Naive thymus-derived CD4-positive, alpha-beta T cell (primary cell): ENCODE measurements around the gene DNAJC5. TPM values are rescaled to one million over a fixed set of nuclear protein-coding genes. Genes with fewer than 3 reads are reported as not detected.
"Not testable (repeated sequence)": the region's sequence is repeated elsewhere in the genome, so short reads cannot be mapped to it uniquely, and the experiment has no call there.

ENCODE experiments used
- ATAC-seq: fragments of 150-1000 bp; cut with Tn5 transposase; 2 replicates; pipeline ENCODE4 v1.10.0; 2021; ENCODE audit warnings: mild to moderate bottlenecking, moderate library complexity
- CTCF ChIA-PET: fragments of 350-600 bp; sonication (Branson Sonifier 250); formaldehyde crosslinking; loops from one replicate; lab custom pipeline; 2021; ENCODE audit warnings: antibody characterized with exemption; lab: Charles Lee
- POLR2A ChIA-PET: fragments of 350-600 bp; sonication (Branson Sonifier 250); formaldehyde crosslinking; loops from one replicate; lab custom pipeline; 2021; ENCODE audit warnings: antibody characterized with exemption, inconsistent platforms; lab: Charles Lee
- DNase-seq, 9 donors: peaks; one replicate each; pipeline versions ENCODE4 v3.0.0 to v3.0.0-alpha.2; 2020 to 2022; ENCODE audit warnings: mixed read lengths in 1 of 9
- H3K27ac ChIP-seq: one replicate; pipeline ENCODE4 v1.7.0; 2013; ENCODE audit warnings: mild to moderate bottlenecking, low read depth, low read length, moderate library complexity
- H3K27me3 ChIP-seq, 2 donors: one replicate each; pipeline ENCODE4 v1.7.0; 2013; ENCODE audit warnings: low read length in 2 of 2, mild to moderate bottlenecking in 2 of 2, moderate library complexity in 2 of 2; ENCODE audit not compliant: control insufficient read depth in 2 of 2, insufficient read depth in 2 of 2
- H3K36me3 ChIP-seq, 3 experiments: 1 replicate in 2 of 3; 2 replicates in 1 of 3; pipeline ENCODE4 v1.7.0; 2013; ENCODE audit warnings: low read length in 3 of 3, mild to moderate bottlenecking in 3 of 3, moderate library complexity in 1 of 3; ENCODE audit not compliant: insufficient read depth in 3 of 3, control insufficient read depth in 2 of 3
- H3K4me1 ChIP-seq, 2 donors: one replicate each; pipeline ENCODE4 v1.7.0; 2013; ENCODE audit warnings: low read length in 2 of 2, mild to moderate bottlenecking in 2 of 2, moderate library complexity in 1 of 2; ENCODE audit not compliant: control insufficient read depth in 2 of 2, insufficient read depth in 2 of 2
- H3K4me3 ChIP-seq: 2 replicates; pipeline ENCODE4 v1.7.0; 2013; ENCODE audit warnings: mild to moderate bottlenecking, low read length
- H3K9me3 ChIP-seq, 3 experiments: 1 replicate in 2 of 3; 2 replicates in 1 of 3; pipeline ENCODE4 v1.7.0; 2013; ENCODE audit warnings: low read length in 3 of 3; ENCODE audit not compliant: control insufficient read depth in 2 of 3
- H3K27ac Mint-ChIP-seq, 9 donors: one replicate each; pipeline ENCODE4 v1.8.0; 2020 to 2022; ENCODE audit warnings: mixed read lengths in 9 of 9, mild to moderate bottlenecking in 8 of 9, moderate library complexity in 5 of 9, inconsistent platforms in 2 of 9
- H3K27me3 Mint-ChIP-seq, 5 donors: one replicate each; pipeline ENCODE4 v1.8.0; 2021 to 2022; ENCODE audit warnings: mixed read lengths in 5 of 5, mild to moderate bottlenecking in 1 of 5
- H3K36me3 Mint-ChIP-seq, 5 donors: one replicate each; pipeline ENCODE4 v1.8.0; 2020 to 2022; ENCODE audit warnings: mixed read lengths in 5 of 5, mild to moderate bottlenecking in 3 of 5, inconsistent platforms in 1 of 5
- H3K4me1 Mint-ChIP-seq, 7 donors: one replicate each; pipeline ENCODE4 v1.8.0; 2020 to 2022; ENCODE audit warnings: mixed read lengths in 7 of 7, mild to moderate bottlenecking in 3 of 7, inconsistent platforms in 1 of 7
- H3K4me3 Mint-ChIP-seq, 10 donors: one replicate each; pipeline ENCODE4 v1.8.0; 2020 to 2022; ENCODE audit warnings: mild to moderate bottlenecking in 10 of 10, mixed read lengths in 10 of 10, moderate library complexity in 6 of 10, inconsistent platforms in 2 of 10
- H3K9me3 Mint-ChIP-seq, 11 donors: one replicate each; pipeline ENCODE4 v1.8.0; 2020 to 2022; ENCODE audit warnings: mixed read lengths in 11 of 11, mild to moderate bottlenecking in 4 of 11, inconsistent platforms in 1 of 11, moderate library complexity in 1 of 11
- intact Hi-C, 2 donors: fragments of 100-400 bp; cut with micrococcal nuclease; formaldehyde crosslinking; loops; one replicate each; pipeline ENCODE4 v1.15.1; 2023
- polyA plus RNA-seq, 2 donors: library from polyadenylated mRNA; unstranded; fragments of 300-500 nt; fragmentation: Illumina TruSeq; gene quantifications; one replicate each; pipeline ENCODE4 v1.2.3, GENCODE V29; 2021
- total RNA-seq, 6 experiments: library from RNA in 5 of 6; stranded (reverse) in 5 of 6; gene quantifications; 1 replicate in 5 of 6; 2 replicates in 1 of 6; pipeline ENCODE4 v1.2.3 and lab custom pipeline; 2021 to 2026

Gene DNAJC5
- total and polyA plus RNA-seq, 7 experiments from 2014 or later: 7.5 to 56.8 (median 45.4) TPM

- Histone ChIP-seq H3K4me3 (no peak overlapping the region), H3K27ac (no peak overlapping the region), H3K36me3 (peaks cover 0 to 19% (median 0%) of the 10 kb centered on the region in 3 experiments), H3K4me1 (peaks cover 11 to 27% of the 10 kb centered on the region in 2 donors), H3K27me3 (no peaks in the 10 kb centered on the region), H3K9me3 (no peaks in the 10 kb centered on the region)
- ChIA-PET POLR2A (interaction anchor here (0.8 to 1.4 kb wide), 2 partner anchors 14 to 356 kb away, joined by 3 to 4 read pairs; no protein-coding TSS in a partner anchor), CTCF (interaction anchor here (0.7 to 1.8 kb wide), 10 partner anchors 10 to 433 kb away, joined by 3 to 8 read pairs (median 4); partner anchors contain the start of genes OPRL1 and UCKL1)
- Mint-ChIP-seq H3K27ac (peak overlapping the region in 7 of 9 donors; percentile 2 to 82 (median 41)), H3K4me3 (peak overlapping the region in 4 of 10 donors; percentile 6 to 91 (median 56)), H3K9me3 (no peaks in the 10 kb centered on the region), H3K36me3 (peaks cover 0 to 30% (median 3%) of the 10 kb centered on the region in 5 donors), H3K4me1 (peaks cover 25 to 61% (median 53%) of the 10 kb centered on the region in 7 donors), H3K27me3 (peaks cover 0 to 2% (median 0%) of the 10 kb centered on the region in 5 donors)
- DNase-seq (no peak), ATAC-seq (no peak)
- intact Hi-C loops: loop anchor here (1.0 to 5.0 kb wide), 6 partner anchors 63 to 700 kb away; partner anchors contain the start of genes ARFRP1 (in 2 of the 2), ARFGAP1 (in 1 of the 2), PTK6 (in 1 of the 2) and ZGPAT (in 1 of the 2)
These were observed 77.6 kb downstream of the DNAJC5 start for GRCh38 chr20:63972312-63973159.

- Histone ChIP-seq H3K27me3 (no peaks in the 10 kb centered on the region), H3K4me3 (no peak overlapping the region), H3K4me1 (peaks cover 17 to 33% of the 10 kb centered on the region in 2 donors), H3K36me3 (peaks cover 0 to 14% (median 0%) of the 10 kb centered on the region in 3 experiments), H3K27ac (no peak overlapping the region), H3K9me3 (no peaks in the 10 kb centered on the region)
- intact Hi-C loops: loop anchor here (1.0 to 5.0 kb wide), 6 partner anchors 64 to 701 kb away; partner anchors contain the start of genes ARFRP1 (in 2 of the 2), ARFGAP1 (in 1 of the 2), PTK6 (in 1 of the 2) and ZGPAT (in 1 of the 2)
- Mint-ChIP-seq H3K36me3 (peaks cover 0 to 25% (median 3%) of the 10 kb centered on the region in 5 donors), H3K27ac (peak overlapping the region in 7 of 9 donors; percentile 2 to 88 (median 38)), H3K4me3 (peak overlapping the region in 1 of 10 donors; percentile 21), H3K4me1 (peaks cover 31 to 65% (median 57%) of the 10 kb centered on the region in 7 donors), H3K27me3 (peaks cover 0 to 2% (median 0%) of the 10 kb centered on the region in 5 donors), H3K9me3 (no peaks in the 10 kb centered on the region)
- ATAC-seq (no peak), DNase-seq (no peak)
- ChIA-PET POLR2A (interaction anchor here (0.9 to 1.4 kb wide), 5 partner anchors 14 to 345 kb away, joined by 3 to 4 read pairs (median 4); no protein-coding TSS in a partner anchor), CTCF (interaction anchor here (0.6 to 1.8 kb wide), 12 partner anchors 9 to 750 kb away, joined by 3 to 8 read pairs (median 3); partner anchors contain the start of genes OPRL1 and UCKL1)
These were observed 78.2 kb downstream of the DNAJC5 start for GRCh38 chr20:63973160-63973479.

- peak; percentile 59 to 89 (median 78) for DNase-seq
- peak overlapping the region; percentile 16 to 88 (median 71) for H3K27ac Mint-ChIP-seq
- no peak overlapping the region for H3K4me3 ChIP-seq
- ChIA-PET CTCF (interaction anchor here (0.6 to 1.8 kb wide), 18 partner anchors 8 to 751 kb away, joined by 3 to 8 read pairs (median 3); partner anchors contain the start of genes OPRL1 and UCKL1), POLR2A (interaction anchor here (0.9 to 1.4 kb wide), 5 partner anchors 15 to 346 kb away, joined by 3 to 4 read pairs (median 4); no protein-coding TSS in a partner anchor)
- peaks cover 34 to 63% (median 54%) of the 10 kb centered on the region in 7 donors for H3K4me1 Mint-ChIP-seq
- peak overlapping the region in 5 of 10 donors; percentile 7 to 71 (median 36) for H3K4me3 Mint-ChIP-seq
- no peaks in the 10 kb centered on the region for H3K9me3 Mint-ChIP-seq
- ATAC-seq: peak; percentile 81
- no peaks in the 10 kb centered on the region for H3K27me3 ChIP-seq
- H3K9me3 ChIP-seq: no peaks in the 10 kb centered on the region
- peaks cover 16 to 36% of the 10 kb centered on the region in 2 donors for H3K4me1 ChIP-seq
- peaks cover 0 to 14% (median 0%) of the 10 kb centered on the region in 3 experiments for H3K36me3 ChIP-seq
- peaks cover 0 to 2% (median 0%) of the 10 kb centered on the region in 5 donors for H3K27me3 Mint-ChIP-seq
- H3K27ac ChIP-seq: peak overlapping the region; percentile 35
- intact Hi-C loops: loop anchor here (1.0 to 5.0 kb wide), 11 partner anchors 18 to 702 kb away; partner anchors contain the start of genes ARFRP1 (in 2 of the 2), ARFGAP1 (in 1 of the 2), PTK6 (in 1 of the 2) and UCKL1 (in 1 of the 2)
- peaks cover 0 to 20% (median 3%) of the 10 kb centered on the region in 5 donors for H3K36me3 Mint-ChIP-seq
These were observed 78.9 kb downstream of the DNAJC5 start for GRCh38 chr20:63973636-63974401.

- no peak overlapping the region for H3K4me3 Mint-ChIP-seq
- DNase-seq (no peak), ATAC-seq (no peak)
- Histone ChIP-seq H3K4me1 (peaks cover 12 to 36% of the 10 kb centered on the region in 2 donors), H3K36me3 (peaks cover 0 to 14% (median 0%) of the 10 kb centered on the region in 3 experiments), H3K27me3 (no peaks in the 10 kb centered on the region), H3K9me3 (no peaks in the 10 kb centered on the region), H3K4me3 (no peak overlapping the region), H3K27ac (no peak overlapping the region)
- intact Hi-C loops: loop anchor here (1.0 to 5.0 kb wide), 11 partner anchors 18 to 702 kb away; partner anchors contain the start of genes ARFGAP1 (in 1 of the 2), ARFRP1 (in 1 of the 2), LIME1 (in 1 of the 2) and PTK6 (in 1 of the 2)
- peak overlapping the region in 4 of 9 donors; percentile 16 to 88 (median 58) for H3K27ac Mint-ChIP-seq
- ChIA-PET POLR2A (interaction anchor here (1.3 to 1.4 kb wide), 2 partner anchors 62 to 347 kb away, joined by 4 read pairs; no protein-coding TSS in a partner anchor), CTCF (interaction anchor here (0.6 to 1.8 kb wide), 11 partner anchors 8 to 79 kb away, joined by 3 to 8 read pairs (median 4); no protein-coding TSS in a partner anchor)
- H3K36me3 Mint-ChIP-seq: peaks cover 0 to 20% (median 3%) of the 10 kb centered on the region in 5 donors
- H3K27me3 Mint-ChIP-seq: peaks cover 0 to 2% (median 0%) of the 10 kb centered on the region in 5 donors
- H3K9me3 Mint-ChIP-seq: no peaks in the 10 kb centered on the region
- peaks cover 34 to 61% (median 52%) of the 10 kb centered on the region in 7 donors for H3K4me1 Mint-ChIP-seq
These were observed 79.7 kb downstream of the DNAJC5 start for GRCh38 chr20:63974402-63975200.

- H3K4me3 ChIP-seq, ATAC-seq, H3K9me3 ChIP-seq, DNase-seq, CTCF ChIA-PET, H3K27me3 ChIP-seq, H3K9me3 Mint-ChIP-seq, H3K27me3 Mint-ChIP-seq, POLR2A ChIA-PET: not testable (repeated sequence)
- H3K4me1 ChIP-seq: peaks cover 24 to 42% of the 10 kb centered on the region in 2 donors
- peaks cover 0 to 14% (median 0%) of the 10 kb centered on the region in 3 experiments for H3K36me3 ChIP-seq
- Mint-ChIP-seq H3K27ac (peak overlapping the region; percentile 39 to 93 (median 78)), H3K4me3 (peak overlapping the region; percentile 33 to 96 (median 72)), H3K4me1 (peaks cover 48 to 74% (median 70%) of the 10 kb centered on the region in 7 donors), H3K36me3 (peaks cover 0 to 21% (median 3%) of the 10 kb centered on the region in 5 donors)
- peak overlapping the region; percentile 78 for H3K27ac ChIP-seq
- intact Hi-C loops: loop anchor here (5.0 kb wide), 2 partner anchors 36 to 239 kb away; partner anchors contain the start of genes LIME1 (in 1 of the 2) and SLC2A4RG (in 1 of the 2)
These were observed 81.6 kb downstream of the DNAJC5 start for GRCh38 chr20:63976511-63976910.
